GM08714 (cell line): ENCODE data around the gene ZNF212.
"Not testable (repeated sequence)": the region's sequence is repeated elsewhere in the genome, so short reads cannot be mapped to it uniquely, and the experiment has no call there.

Experiments
- H3K4me3 ChIP-seq: fragments of 200-500 bp; sonication (Bioruptor generic); 2 replicates; pipeline ENCODE4 v1.5.1; 2014; ENCODE audit warnings: mild to moderate bottlenecking, low read length, inconsistent platforms
- ZNF274 ChIP-seq: IDR thresholded peaks from 2 replicates; pipeline ENCODE4 v1.6.1; 2012; ENCODE audit warnings: mild to moderate bottlenecking, low read depth, low read length

Gene ZNF212

GRCh38 chr7:149209518-149210269 is 29.8 kb upstream of the ZNF212 start:
- TF ChIP-seq ZNF274: no peak
- no peak overlapping the region for H3K4me3 ChIP-seq

GRCh38 chr7:149210551-149210950 is 28.9 kb upstream of the ZNF212 start:
- TF ChIP-seq ZNF274: no peak
- H3K4me3 ChIP-seq: no peak overlapping the region

- TF ChIP-seq ZNF274: no peak
- H3K4me3 ChIP-seq: no peak overlapping the region
These were observed 25.3 kb upstream of the ZNF212 start for GRCh38 chr7:149214020-149214720.

- no peak overlapping the region for H3K4me3 ChIP-seq
- TF ChIP-seq ZNF274: no peak
These were observed 23.0 kb upstream of the ZNF212 start for GRCh38 chr7:149216402-149216801.

- H3K4me3 ChIP-seq: no peak overlapping the region
- TF ChIP-seq ZNF274: no peak
These were observed 21.9 kb upstream of the ZNF212 start for GRCh38 chr7:149217570-149217969.

GRCh38 chr7:149218469-149219420 is 20.7 kb upstream of the ZNF212 start:
- H3K4me3 ChIP-seq: no peak overlapping the region
- no peak for TF ChIP-seq ZNF274

- no peak overlapping the region for H3K4me3 ChIP-seq
- no peak for TF ChIP-seq ZNF274
These were observed 18.9 kb upstream of the ZNF212 start for GRCh38 chr7:149220534-149220933.

- no peak overlapping the region for H3K4me3 ChIP-seq
- no peak for TF ChIP-seq ZNF274
These were observed 16.3 kb upstream of the ZNF212 start for GRCh38 chr7:149223176-149223575.

- TF ChIP-seq ZNF274: no peak
- no peak overlapping the region for H3K4me3 ChIP-seq
These were observed 15.7 kb upstream of the ZNF212 start for GRCh38 chr7:149223761-149224160.

GRCh38 chr7:149224352-149224751 is 15.1 kb upstream of the ZNF212 start:
- H3K4me3 ChIP-seq: no peak overlapping the region
- TF ChIP-seq ZNF274: no peak

GRCh38 chr7:149225106-149225505 is 14.3 kb upstream of the ZNF212 start:
- H3K4me3 ChIP-seq: no peak overlapping the region
- TF ChIP-seq ZNF274: no peak

GRCh38 chr7:149225656-149226055 is 13.8 kb upstream of the ZNF212 start:
- no peak for TF ChIP-seq ZNF274
- no peak overlapping the region for H3K4me3 ChIP-seq

GRCh38 chr7:149226366-149226765 is 13.1 kb upstream of the ZNF212 start:
- H3K4me3 ChIP-seq: not testable (repeated sequence)

GRCh38 chr7:149226840-149227494 is 12.5 kb upstream of the ZNF212 start:
- no peak for TF ChIP-seq ZNF274
- no peak overlapping the region for H3K4me3 ChIP-seq
